Measurements from ENCODE around the gene EVI5L. TPM values are rescaled to one million over a fixed set of nuclear protein-coding genes. Genes with fewer than 3 reads are reported as not detected.

EVI5L gene
- total RNA-seq, 1 experiment from 2014 or later: 21.1 TPM

DNA sequence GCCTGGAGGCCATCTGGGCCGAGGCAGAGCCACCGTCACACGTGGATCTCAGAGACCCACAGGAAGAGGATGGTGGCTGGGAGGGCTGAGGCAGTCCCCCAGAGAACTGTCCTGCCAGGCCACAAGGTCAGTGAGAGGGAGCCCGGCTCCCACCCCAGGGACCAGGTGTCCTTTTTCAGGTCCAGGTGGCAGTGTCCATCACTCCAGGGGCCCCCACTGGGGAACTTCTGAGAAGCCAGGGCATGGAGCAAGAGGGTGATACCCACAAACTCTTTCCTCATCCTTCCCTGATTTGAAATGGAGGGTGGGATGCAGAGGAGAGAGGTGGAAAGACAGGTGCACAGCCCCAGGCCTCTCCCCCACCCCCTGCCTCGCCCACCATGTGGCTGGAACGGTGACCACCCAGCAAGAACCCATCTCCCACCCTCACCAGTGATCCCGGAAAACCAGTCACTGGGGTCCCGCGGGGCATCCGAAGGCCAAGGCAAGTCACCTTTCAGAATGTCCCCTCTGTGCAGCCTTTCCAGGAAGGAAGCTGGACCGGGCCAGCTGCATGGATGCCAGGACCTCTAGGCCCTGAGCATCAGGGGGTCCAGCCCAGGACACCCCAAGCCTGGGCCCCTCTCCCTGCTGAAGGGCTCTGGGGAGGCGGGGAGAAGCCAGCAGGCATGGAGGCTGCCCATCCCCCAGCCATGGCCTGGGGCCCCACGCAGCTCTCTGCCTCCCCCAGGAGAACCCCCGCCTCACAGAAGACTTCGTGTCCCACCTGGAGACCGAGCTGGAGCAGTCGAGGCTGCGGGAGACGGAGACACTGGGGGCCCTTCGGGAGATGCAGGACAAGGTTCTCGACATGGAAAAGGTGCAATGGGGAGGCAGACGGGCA, 30.1 kb downstream of the EVI5L start:
- DNase-seq (ENCODE audit: low spot score): no peak

- DNase-seq (ENCODE audit: low spot score): no peak
These were observed 30.9 kb downstream of the EVI5L start for GRCh38 chr19:7860714-7861618.

- DNase-seq (ENCODE audit: low spot score): no peak
These were observed 31.8 kb downstream of the EVI5L start for GRCh38 chr19:7861619-7862412.

- DNase-seq (ENCODE audit: low spot score): no peak
These were observed 32.5 kb downstream of the EVI5L start for GRCh38 chr19:7862413-7862951.

DNA sequence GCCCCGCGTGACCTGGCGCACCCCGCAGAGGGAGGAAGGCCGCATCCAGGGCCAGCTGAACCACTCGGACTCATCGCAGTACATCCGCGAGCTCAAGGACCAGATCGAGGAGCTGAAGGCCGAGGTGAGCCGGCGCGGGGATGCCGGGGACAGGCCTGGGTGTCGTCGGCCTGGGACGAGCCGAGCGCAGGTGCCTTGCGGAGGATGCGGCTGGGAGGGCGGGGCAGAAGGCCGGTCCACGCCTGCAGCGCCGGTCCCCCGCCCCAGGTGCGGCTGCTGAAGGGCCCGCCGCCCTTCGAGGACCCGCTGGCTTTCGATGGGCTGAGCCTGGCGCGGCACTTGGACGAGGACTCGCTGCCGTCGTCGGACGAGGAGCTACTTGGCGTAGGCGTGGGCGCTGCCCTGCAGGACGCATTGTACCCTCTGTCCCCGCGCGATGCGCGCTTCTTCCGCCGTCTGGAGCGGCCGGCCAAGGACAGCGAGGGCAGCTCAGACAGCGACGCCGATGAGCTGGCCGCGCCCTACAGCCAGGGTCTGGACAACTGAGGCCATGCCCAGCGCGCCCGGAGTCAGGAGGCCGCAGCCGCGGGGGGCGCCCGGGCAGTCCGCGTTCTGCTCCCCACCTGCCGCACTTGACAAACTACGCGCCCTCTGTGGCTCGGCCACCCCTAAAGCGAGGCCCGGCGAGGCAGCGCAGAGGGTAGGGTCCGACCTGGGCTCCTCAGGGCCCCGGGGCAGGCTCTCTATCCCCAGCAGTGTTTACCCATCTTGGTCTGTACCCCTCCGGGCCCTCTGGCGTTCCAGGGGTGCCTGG, 33.3 kb downstream of the EVI5L start:
- DNase-seq (ENCODE audit: low spot score): no peak

- DNase-seq (ENCODE audit: low spot score): no peak
These were observed 34.1 kb downstream of the EVI5L start for GRCh38 chr19:7863971-7864689.

DNA sequence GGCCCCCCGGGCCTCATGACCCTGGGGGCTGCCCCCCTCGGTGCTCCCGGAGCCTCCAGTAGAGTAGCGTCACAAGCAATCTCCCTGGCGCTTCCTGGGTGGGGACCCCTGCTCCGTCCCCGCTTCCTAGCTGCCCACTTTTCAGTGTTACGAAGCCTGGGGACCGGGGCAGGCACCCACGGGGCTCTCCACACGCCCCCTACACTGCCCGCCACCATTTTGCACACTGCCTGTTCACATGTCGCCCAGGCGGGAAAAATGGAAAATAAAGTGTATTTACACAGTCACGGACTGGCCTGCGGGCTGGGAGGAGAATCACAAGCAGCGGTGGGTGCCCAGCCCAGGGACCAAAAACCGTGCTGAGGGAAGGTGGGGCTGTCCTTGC, 34.7 kb downstream of the EVI5L start:
- no peak for DNase-seq (ENCODE audit: low spot score)

- no peak for DNase-seq (ENCODE audit: low spot score)
These were observed 35.4 kb downstream of the EVI5L start for GRCh38 chr19:7865262-7865911.

DNA sequence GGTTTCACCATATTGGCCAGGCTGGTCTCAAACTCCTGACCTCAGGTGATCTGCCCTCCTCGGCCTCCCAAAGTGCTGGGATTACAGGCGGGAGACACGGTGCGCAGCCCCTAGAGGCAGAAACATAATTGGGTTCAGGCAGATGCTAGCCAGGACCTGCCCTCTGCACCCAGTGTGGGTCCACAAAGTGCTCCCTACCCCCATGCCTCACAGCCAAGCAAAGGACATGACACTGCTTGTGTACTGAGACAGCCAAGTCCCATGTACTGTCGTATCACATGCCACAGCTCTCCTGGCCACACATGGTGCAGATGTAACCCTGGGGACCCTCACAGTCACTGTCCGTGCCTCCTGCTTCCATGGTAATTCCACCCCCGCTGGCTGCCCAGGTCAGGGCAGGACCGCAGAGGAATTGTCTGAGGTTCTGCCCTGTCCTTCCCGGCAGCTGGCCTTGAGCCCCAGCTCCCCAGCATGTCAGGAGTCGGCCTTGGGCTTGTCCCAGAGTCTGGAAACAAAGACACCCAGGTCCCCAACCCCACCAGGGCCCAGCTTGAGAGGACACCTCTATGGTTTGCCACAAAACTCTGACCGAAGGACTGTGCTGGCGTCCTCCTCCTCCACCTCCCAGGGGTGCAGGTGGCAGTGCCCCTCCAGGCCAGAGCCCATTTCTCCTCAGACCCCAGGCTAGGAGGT, 36.5 kb downstream of the EVI5L start:
- no peak for DNase-seq (ENCODE audit: low spot score)

DNA sequence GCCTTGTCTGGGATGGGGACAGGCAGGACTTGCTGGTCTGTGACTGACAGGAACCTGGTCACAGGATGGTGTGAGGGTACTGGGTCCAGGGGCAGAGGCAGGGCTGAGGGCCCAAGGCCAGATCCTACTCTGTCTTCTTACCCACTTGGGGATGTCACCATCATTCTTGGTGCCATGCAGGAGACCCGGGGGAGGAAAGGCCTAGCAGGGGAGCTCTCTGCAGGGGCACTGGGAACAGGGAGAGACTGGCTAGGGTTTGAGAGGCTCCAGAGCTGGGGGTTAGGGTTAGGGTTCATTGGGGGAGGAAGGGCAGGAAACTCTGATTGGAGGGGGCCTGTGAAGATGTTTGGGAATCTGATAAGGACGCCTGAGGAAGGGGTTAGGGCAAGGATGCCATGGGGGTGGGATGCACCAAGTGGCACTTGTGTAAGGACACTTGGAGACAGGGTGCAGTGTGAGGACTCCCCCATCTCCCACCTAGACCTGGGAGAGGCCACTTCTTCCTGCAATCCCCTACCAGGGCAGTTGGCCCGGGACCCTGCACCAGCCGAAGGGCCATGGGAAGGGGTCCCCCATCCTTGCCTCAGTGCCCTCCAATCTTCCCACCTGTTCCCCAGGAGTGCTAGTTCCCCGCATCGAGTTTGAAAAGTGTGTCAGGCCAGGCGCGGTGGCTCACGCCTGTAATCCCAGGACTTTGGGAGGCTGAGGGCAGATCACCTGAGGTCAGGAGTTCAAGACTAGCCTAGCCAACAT, 37.2 kb downstream of the EVI5L start:
- DNase-seq (ENCODE audit: low spot score): no peak

GRCh38 chr19:7868326-7868670, 38.3 kb downstream of the EVI5L start:
- DNase-seq (ENCODE audit: low spot score): no peak

DNA sequence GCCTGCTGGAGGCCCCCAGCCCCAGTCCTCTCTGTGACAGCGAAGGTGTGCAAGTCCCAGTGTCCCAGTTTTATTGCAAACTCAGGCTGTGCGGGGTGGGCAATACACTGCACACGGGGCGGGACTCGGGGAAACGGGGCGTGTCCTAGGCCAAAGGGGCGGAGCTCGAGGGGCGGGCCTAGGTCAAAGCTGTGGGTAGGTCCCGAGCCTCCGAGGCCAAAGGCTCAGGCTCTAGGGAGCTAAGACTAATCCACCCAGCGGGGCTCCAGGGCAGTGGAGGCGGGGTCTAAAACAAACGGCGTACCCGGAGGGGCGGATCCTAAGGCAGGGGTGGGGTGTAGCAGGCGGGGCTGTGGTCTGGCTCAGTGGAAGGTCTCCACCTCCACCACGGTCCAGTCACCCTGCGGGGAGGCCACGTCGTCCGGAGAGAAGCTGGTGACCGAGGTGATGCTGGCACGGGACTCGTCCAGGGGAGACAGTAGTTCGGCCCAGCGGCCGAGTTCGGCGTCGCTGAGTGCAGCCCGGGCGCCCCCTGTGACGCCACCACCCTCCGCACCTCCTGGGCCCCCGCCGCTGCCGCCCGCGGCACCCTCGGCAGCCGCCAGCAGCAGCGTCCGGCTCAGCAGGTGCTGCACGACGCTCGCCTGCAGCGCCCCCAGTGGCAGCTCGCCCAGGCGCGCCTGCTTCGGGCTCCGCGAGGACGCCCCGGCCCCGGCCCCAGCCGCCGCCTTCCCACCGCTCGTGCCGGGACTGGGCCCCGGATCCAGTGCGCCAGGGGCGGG, 38.8 kb downstream of the EVI5L start:
- peak; percentile 62 for DNase-seq (ENCODE audit: low spot score)

GRCh38 chr19:7869453-7869909, 39.5 kb downstream of the EVI5L start:
- DNase-seq (ENCODE audit: low spot score): no peak

GRCh38 chr19:7869910-7870511, 40.0 kb downstream of the EVI5L start:
- DNase-seq (ENCODE audit: low spot score): no peak

DNA sequence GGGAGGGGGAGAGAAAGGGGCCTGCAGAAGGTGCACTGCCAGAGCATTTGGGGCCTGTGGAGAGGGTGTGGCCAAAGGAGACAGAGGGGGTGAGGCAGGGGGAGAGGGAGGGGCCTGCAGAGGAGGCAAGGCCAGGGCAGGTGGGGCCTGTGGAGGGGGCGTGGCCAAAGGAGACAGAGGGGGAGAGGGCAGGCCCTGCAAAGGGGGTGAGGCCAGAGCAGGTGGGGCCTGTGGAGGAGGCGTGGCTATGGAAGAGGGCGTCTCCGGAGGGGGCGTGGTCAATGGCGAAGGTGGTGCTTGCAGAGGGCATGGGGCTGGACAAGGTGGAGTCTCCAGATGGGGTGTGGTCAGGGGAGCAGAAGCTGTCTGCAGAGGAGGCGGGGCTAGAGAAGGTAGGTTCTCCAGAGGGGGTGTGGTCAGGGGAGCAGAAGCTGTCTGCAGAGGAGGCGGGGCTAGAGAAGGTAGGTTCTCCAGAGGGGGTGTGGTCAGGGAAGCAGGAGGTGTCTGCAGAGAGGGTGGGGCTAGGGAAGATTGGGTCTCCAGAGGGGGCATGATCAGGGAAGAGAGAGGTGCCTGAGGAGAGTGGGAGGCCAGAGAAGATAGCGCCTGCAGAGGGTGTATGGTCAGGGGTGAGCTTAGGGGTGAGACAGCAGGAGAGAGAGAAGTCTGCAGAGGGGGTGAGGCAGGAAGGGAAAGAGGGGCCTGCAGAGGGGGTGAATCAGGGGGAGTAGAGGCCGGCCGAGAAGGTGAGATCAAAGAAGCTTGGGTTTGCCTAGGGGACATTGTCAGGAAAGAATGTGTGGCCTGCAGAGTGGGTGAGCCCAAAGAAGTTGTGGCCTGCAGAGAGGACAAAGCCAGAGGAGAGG, 40.8 kb downstream of the EVI5L start:
- peak; percentile 79 for DNase-seq (ENCODE audit: low spot score)

All from A172 (cell line).